ENCODE data around the gene MTHFSD.
A peak's percentile ranks its signal among the peaks of the same experiment; 100 is the strongest.

Gene MTHFSD

GRCh38 chr16:86499440-86499786 lies 55.6 kb downstream of the MTHFSD start:
- H3K4me1 Mint-ChIP-seq: no peaks in the 10 kb centered on the region
- no peak overlapping the region for H3K27ac Mint-ChIP-seq
- no peaks in the 10 kb centered on the region for H3K9me3 Mint-ChIP-seq
- CTCF ChIA-PET: no interaction called here
- no peaks in the 10 kb centered on the region for H3K36me3 Mint-ChIP-seq
- peaks cover 100% of the 10 kb centered on the region for H3K27me3 Mint-ChIP-seq
- DNase-seq: no peak
- H3K4me3 Mint-ChIP-seq: no peak overlapping the region

DNA sequence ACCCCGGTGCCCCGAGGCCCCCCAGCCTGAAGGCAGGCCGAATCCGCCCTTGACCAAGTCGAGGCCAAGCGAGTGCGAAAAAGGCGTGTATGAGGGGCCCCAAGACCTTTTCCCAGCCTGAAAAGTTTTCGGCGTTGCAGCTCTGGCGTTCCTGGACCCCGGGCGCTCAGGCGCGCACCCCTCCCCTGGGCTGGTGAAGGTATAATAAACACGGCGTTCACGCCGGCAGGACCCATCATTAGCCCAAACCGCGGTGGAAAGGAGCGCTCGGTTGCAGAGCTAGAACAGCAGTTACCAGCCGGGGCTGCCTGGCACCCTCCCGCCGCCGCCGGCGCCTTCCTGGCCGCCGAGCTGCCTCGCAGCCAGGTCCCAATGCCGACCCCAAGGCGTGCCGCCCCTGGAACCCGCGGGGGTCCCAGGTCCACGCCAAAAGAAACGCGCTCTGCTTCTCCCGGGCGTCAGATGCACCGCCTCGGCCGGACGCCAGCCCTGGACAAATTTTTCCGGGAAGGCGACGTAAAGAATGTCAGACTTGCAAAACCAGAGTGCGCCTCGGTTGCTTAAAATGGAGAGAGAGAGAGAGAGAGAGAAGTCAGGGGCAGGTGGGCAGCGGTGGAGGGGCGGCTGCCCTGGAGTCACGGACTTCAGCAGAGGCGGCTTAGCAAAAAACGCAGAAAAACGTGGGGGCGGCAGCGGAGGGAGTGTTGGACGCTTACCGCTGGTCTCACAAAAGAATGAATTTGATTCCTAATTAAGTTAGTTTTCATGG lies 56.2 kb downstream of the MTHFSD start:
- DNase-seq: no peak
- H3K4me1 Mint-ChIP-seq: no peaks in the 10 kb centered on the region
- peak overlapping the region; percentile 72 for H3K27ac Mint-ChIP-seq
- H3K27me3 Mint-ChIP-seq: peaks cover 100% of the 10 kb centered on the region
- H3K9me3 Mint-ChIP-seq: no peaks in the 10 kb centered on the region
- no peak overlapping the region for H3K4me3 Mint-ChIP-seq
- CTCF ChIA-PET: no interaction called here
- H3K36me3 Mint-ChIP-seq: no peaks in the 10 kb centered on the region

DNA sequence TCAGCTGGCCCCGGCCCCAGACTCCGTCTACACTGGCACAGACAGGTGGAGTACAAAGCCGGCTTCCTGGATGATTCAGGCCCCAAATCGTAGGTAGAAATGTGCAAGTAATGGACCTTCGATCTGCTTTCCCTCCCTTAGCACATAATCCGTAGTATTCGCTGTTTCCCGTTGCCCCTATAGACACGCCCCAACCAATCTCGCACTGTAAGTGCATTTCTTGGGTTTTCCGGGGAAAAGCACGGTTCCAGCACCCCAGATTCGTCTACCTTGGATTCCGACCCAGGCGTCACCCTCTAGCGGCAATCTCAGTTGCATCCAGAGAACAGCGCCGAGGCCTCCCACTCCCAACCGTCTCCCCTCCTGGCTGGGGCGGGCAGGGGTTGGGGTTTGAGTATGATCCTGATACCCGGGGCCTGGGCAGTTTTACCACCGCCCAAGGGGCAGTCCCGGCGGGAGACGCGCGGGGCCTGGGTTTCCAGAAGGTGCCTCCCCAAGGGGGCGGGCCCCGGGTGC lies 56.8 kb downstream of the MTHFSD start:
- DNase-seq: no peak
- Mint-ChIP-seq H3K27ac (peak overlapping the region; percentile 67), H3K4me1 (no peaks in the 10 kb centered on the region), H3K9me3 (no peaks in the 10 kb centered on the region), H3K4me3 (no peak overlapping the region), H3K27me3 (peaks cover 100% of the 10 kb centered on the region), H3K36me3 (no peaks in the 10 kb centered on the region)
- CTCF ChIA-PET: no interaction called here

DNA sequence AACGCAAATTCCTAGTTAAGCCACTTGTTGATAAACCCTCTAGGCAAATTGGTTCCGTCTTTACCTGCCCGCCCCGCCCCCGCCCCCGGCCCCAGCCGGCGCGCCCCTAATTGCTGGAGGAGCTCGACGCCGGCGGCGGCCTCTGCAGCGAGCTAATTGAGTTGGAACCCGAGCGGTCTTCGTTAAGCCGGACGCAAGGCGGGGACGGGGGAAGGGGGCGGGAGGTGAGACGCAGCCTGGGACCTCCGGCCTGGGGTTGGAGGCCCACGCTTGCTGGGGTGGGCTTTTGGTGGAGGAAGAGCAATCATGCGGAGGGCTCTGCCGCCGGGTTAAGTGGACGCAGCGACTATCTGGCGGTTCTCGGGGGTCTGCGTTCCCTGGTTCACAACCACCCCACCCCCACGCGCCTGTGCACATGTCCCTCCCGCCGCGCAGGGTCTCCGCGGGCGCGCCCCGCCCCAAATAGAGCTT lies 57.4 kb downstream of the MTHFSD start:
- DNase-seq: no peak
- no peak overlapping the region for H3K4me3 Mint-ChIP-seq
- H3K27ac Mint-ChIP-seq: peak overlapping the region; percentile 33
- no peaks in the 10 kb centered on the region for H3K36me3 Mint-ChIP-seq
- peaks cover 100% of the 10 kb centered on the region for H3K27me3 Mint-ChIP-seq
- H3K9me3 Mint-ChIP-seq: no peaks in the 10 kb centered on the region
- H3K4me1 Mint-ChIP-seq: no peaks in the 10 kb centered on the region
- CTCF ChIA-PET: no interaction called here

DNA sequence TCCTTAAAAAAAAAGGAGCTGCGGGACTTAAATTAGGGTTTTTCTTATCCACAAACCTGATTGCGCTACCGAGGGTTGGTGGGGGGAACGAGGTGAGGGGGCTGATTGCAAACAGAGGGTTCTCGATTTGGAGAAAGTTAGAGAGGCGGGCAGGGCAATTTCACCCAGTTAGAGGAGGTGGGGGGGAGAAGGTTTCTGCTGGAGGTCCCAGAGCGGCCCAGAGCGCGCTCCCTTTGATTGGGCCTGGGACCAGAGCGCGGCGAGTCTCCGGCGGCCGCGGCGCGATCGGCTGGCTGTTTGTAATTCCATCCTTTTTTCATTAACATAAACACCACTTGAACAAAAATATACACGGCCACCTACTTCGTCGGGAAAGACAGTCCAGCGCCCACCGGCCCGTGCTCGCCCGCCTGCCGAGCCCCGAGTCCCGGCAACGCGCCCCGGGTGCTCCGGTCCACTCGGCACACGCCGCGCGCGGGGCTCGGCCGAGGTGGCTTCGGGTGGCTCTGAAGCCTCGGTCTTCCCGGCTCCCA lies 58.0 kb downstream of the MTHFSD start:
- Mint-ChIP-seq H3K27me3 (peaks cover 100% of the 10 kb centered on the region), H3K4me1 (no peaks in the 10 kb centered on the region), H3K27ac (no peak overlapping the region), H3K4me3 (no peak overlapping the region), H3K9me3 (no peaks in the 10 kb centered on the region), H3K36me3 (no peaks in the 10 kb centered on the region)
- DNase-seq: no peak
- CTCF ChIA-PET: no interaction called here

GRCh38 chr16:86496262-86496928 lies 58.6 kb downstream of the MTHFSD start:
- H3K9me3 Mint-ChIP-seq: no peaks in the 10 kb centered on the region
- no peaks in the 10 kb centered on the region for H3K36me3 Mint-ChIP-seq
- H3K27me3 Mint-ChIP-seq: peaks cover 100% of the 10 kb centered on the region
- no peaks in the 10 kb centered on the region for H3K4me1 Mint-ChIP-seq
- CTCF ChIA-PET: no interaction called here
- DNase-seq: no peak
- H3K4me3 Mint-ChIP-seq: no peak overlapping the region
- H3K27ac Mint-ChIP-seq: peak overlapping the region; percentile 33

DNA sequence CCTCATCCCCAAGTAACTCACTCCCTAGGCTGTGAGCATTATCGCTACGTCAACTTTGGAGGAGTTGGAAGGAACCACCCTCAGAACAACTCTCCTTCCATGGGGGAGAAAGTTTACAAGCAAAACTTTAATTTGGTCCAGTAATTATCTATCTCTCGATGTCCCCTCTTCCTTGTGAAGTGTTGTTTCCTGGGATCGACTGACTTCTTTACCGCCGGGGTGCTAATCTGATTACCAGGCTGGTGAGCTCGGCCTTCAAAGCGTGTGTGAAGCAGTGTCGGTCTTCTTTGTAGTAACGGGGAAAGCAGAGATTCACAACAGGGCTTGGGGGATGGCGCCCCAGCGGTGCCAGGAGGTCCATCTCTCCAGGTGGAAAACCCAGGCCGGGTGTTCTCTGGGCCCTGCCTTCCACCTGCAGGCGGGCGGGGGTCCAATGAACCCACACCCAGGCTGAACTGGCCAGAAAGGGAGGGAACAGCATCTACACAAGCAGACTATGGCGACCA lies 59.2 kb downstream of the MTHFSD start:
- no peak for DNase-seq
- no peaks in the 10 kb centered on the region for H3K36me3 Mint-ChIP-seq
- H3K9me3 Mint-ChIP-seq: no peaks in the 10 kb centered on the region
- no peaks in the 10 kb centered on the region for H3K4me1 Mint-ChIP-seq
- H3K27me3 Mint-ChIP-seq: peaks cover 100% of the 10 kb centered on the region
- no peak overlapping the region for H3K4me3 Mint-ChIP-seq
- CTCF ChIA-PET: no interaction called here
- no peak overlapping the region for H3K27ac Mint-ChIP-seq

GRCh38 chr16:86495357-86495701 lies 59.7 kb downstream of the MTHFSD start:
- Mint-ChIP-seq H3K27me3 (peaks cover 97% of the 10 kb centered on the region), H3K27ac (no peak overlapping the region), H3K36me3 (no peaks in the 10 kb centered on the region), H3K4me3 (no peak overlapping the region), H3K9me3 (no peaks in the 10 kb centered on the region), H3K4me1 (no peaks in the 10 kb centered on the region)
- CTCF ChIA-PET: no interaction called here
- no peak for DNase-seq

- H3K4me3 Mint-ChIP-seq: no peak overlapping the region
- DNase-seq: no peak
- H3K27ac Mint-ChIP-seq: peak overlapping the region; percentile 49
- no peaks in the 10 kb centered on the region for H3K36me3 Mint-ChIP-seq
- H3K27me3 Mint-ChIP-seq: peaks cover 91% of the 10 kb centered on the region
- CTCF ChIA-PET: no interaction called here
- H3K4me1 Mint-ChIP-seq: no peaks in the 10 kb centered on the region
- no peaks in the 10 kb centered on the region for H3K9me3 Mint-ChIP-seq
These were observed 60.3 kb downstream of the MTHFSD start for GRCh38 chr16:86494565-86495356.

DNA sequence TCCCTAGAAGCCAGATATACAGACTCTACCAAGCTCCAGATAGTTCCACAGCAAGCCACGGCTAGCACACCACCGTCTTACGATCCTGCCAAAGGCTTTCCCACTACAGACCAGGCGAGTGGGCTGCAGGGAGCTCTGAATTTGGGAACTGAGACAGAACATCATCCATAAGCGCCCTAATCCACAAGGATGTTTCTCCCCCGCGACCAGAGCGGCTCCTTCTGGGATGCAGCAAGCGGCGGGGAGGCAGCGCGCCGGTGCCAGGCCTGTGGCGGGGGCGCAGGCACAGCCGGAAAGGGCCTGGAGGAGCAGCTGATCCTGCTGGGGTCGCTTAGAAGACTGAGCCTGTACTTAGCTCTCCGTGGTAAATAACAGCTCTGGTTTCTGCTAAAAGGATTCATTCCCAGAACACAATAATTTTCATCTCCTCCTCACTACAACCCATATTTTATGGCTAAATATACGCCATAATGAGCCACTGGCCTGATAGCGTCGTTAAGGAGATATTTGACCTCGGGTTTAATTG lies 60.9 kb downstream of the MTHFSD start:
- H3K27me3 Mint-ChIP-seq: peaks cover 85% of the 10 kb centered on the region
- no peak for DNase-seq
- H3K9me3 Mint-ChIP-seq: no peaks in the 10 kb centered on the region
- peak overlapping the region; percentile 49 for H3K27ac Mint-ChIP-seq
- H3K36me3 Mint-ChIP-seq: no peaks in the 10 kb centered on the region
- no peaks in the 10 kb centered on the region for H3K4me1 Mint-ChIP-seq
- no peak overlapping the region for H3K4me3 Mint-ChIP-seq
- CTCF ChIA-PET: no interaction called here

DNA sequence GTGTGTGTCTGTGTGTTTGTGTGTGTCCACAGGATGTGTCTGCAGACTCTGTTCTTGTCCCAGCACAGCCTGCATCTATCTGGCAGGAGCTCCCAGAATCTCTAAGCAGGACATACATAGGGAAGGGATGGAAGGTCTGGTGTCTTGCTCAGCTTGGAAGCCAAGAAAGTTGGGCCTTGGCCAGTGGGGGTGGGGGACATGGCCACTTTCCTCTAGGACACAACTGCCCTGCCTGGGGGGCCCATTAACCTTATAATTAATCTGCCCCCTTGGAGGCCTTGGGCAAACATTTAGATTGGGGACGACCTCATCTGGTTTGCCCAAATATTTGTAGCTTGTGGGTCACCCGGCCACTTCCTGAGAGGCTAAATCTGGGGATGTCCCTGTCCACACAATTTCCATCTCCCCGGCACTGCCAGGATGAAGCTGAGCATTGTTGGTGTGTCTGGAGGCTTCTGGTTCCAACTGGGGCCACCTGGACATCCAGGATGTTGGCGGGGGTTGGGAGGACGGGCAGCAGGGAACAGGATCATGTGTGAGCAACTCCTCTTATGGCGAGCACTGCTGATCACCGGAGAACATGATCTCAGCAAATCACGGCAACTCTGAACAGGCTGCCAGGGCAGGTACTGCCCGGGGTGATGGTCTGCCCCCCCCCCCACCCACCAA lies 61.9 kb downstream of the MTHFSD start:
- H3K27ac Mint-ChIP-seq: no peak overlapping the region
- no peaks in the 10 kb centered on the region for H3K9me3 Mint-ChIP-seq
- DNase-seq: peak; percentile 1
- H3K4me3 Mint-ChIP-seq: no peak overlapping the region
- peaks cover 82% of the 10 kb centered on the region for H3K27me3 Mint-ChIP-seq
- CTCF ChIA-PET: interaction anchor here (0.7 kb wide), 1 partner anchor 238 kb away, joined by 3 read pairs; no protein-coding TSS in a partner anchor
- H3K36me3 Mint-ChIP-seq: no peaks in the 10 kb centered on the region
- H3K4me1 Mint-ChIP-seq: no peaks in the 10 kb centered on the region

- Mint-ChIP-seq H3K4me1 (no peaks in the 10 kb centered on the region), H3K27ac (no peak overlapping the region), H3K27me3 (peaks cover 76% of the 10 kb centered on the region), H3K9me3 (no peaks in the 10 kb centered on the region), H3K36me3 (no peaks in the 10 kb centered on the region), H3K4me3 (no peak overlapping the region)
- CTCF ChIA-PET: interaction anchor here (0.7 kb wide), 1 partner anchor 237 kb away, joined by 3 read pairs; no protein-coding TSS in a partner anchor
- DNase-seq: peak; percentile 3
These were observed 62.6 kb downstream of the MTHFSD start for GRCh38 chr16:86492267-86492960.

GRCh38 chr16:86491640-86492023 lies 63.4 kb downstream of the MTHFSD start:
- Mint-ChIP-seq H3K27ac (no peak overlapping the region), H3K4me3 (no peak overlapping the region), H3K4me1 (no peaks in the 10 kb centered on the region), H3K9me3 (no peaks in the 10 kb centered on the region), H3K36me3 (no peaks in the 10 kb centered on the region), H3K27me3 (peaks cover 73% of the 10 kb centered on the region)
- CTCF ChIA-PET: no interaction called here
- DNase-seq: peak; percentile 1
